WTC11 (cell line): ENCODE results near the gene PSMA7. TPM values are rescaled to one million over a fixed set of nuclear protein-coding genes. Genes with fewer than 3 reads are reported as not detected.

Experiments
- ATAC-seq: fragments of 200-7000 bp; cut with Tn5 transposase; 2 replicates; pipeline ENCODE4 v1.10.0; 2021; ENCODE audit warnings: mild to moderate bottlenecking, moderate library complexity
- CTCF ChIA-PET: fragments of 300-600 bp; sonication (Branson Sonifier 250); formaldehyde crosslinking; loops from one replicate; lab custom pipeline; 2021; ENCODE audit warnings: antibody characterized with exemption; lab: Charles Lee
- POLR2A ChIA-PET: fragments of 350-600 bp; sonication (Branson Sonifier 250); formaldehyde crosslinking; loops from one replicate; lab custom pipeline; 2021; ENCODE audit warnings: antibody characterized with exemption; lab: Charles Lee
- DNase-seq: peaks from one replicate; pipeline ENCODE4 v3.0.0; 2021; ENCODE audit warnings: low spot score
- H3K27ac Mint-ChIP-seq: 2 replicates; pipeline ENCODE4 v1.8.0; 2021; ENCODE audit warnings: mixed read lengths
- H3K27me3 Mint-ChIP-seq: 2 replicates; pipeline ENCODE4 v1.8.0; 2021; ENCODE audit warnings: low read depth, mild to moderate bottlenecking, moderate library complexity, mixed read lengths
- H3K36me3 Mint-ChIP-seq: 2 replicates; pipeline ENCODE4 v1.8.0; 2021; ENCODE audit warnings: mixed read lengths
- H3K4me1 Mint-ChIP-seq: 2 replicates; pipeline ENCODE4 v1.8.0; 2022; ENCODE audit warnings: mixed read lengths
- H3K4me3 Mint-ChIP-seq: 2 replicates; pipeline ENCODE4 v1.8.0; 2021; ENCODE audit warnings: mild to moderate bottlenecking, moderate library complexity, mixed read lengths
- H3K9me3 Mint-ChIP-seq: 2 replicates; pipeline ENCODE4 v1.8.0; 2021; ENCODE audit warnings: mixed read lengths
- CTCF ChIP-seq: fragments of 200-600 bp; IDR thresholded peaks from 2 replicates; pipeline ENCODE4 v1.8.0; 2022; ENCODE audit warnings: antibody characterized with exemption
- E2F1 ChIP-seq: sonication (generic); formaldehyde crosslinking; IDR thresholded peaks from 2 replicates; pipeline ENCODE4 v1.8.0; 2022; ENCODE audit warnings: mild to moderate bottlenecking, missing genetic modification reagents
- E2F5 ChIP-seq: sonication (generic); formaldehyde crosslinking; IDR thresholded peaks from 2 replicates; pipeline ENCODE4 v1.8.1; 2022; ENCODE audit warnings: mild to moderate bottlenecking, moderate library complexity, missing genetic modification reagents
- FOXP1 ChIP-seq: sonication (generic); formaldehyde crosslinking; IDR thresholded peaks from 2 replicates; pipeline ENCODE4 v1.8.0; 2022; ENCODE audit warnings: missing genetic modification reagents, mild to moderate bottlenecking, moderate library complexity, borderline replicate concordance
- HMGA2 ChIP-seq: fragments of 250-450 bp; sonication (Bioruptor Pico); IDR thresholded peaks from 2 replicates; pipeline ENCODE4 v1.4.0; 2021; ENCODE audit warnings: mild to moderate bottlenecking, moderate library complexity
- HMGXB4 ChIP-seq: sonication (generic); formaldehyde crosslinking; IDR thresholded peaks from 2 replicates; pipeline ENCODE4 v1.8.1; 2023; ENCODE audit warnings: mild to moderate bottlenecking, moderate library complexity, missing genetic modification reagents
- IRF2 ChIP-seq: sonication (generic); formaldehyde crosslinking; IDR thresholded peaks from 2 replicates; pipeline ENCODE4 v1.8.0; 2022; ENCODE audit warnings: low read depth, missing genetic modification reagents, borderline replicate concordance
- JUN ChIP-seq: sonication (generic); formaldehyde crosslinking; IDR thresholded peaks from 2 replicates; pipeline ENCODE4 v1.8.0; 2023; ENCODE audit warnings: mild to moderate bottlenecking, missing genetic modification reagents
- NFATC4 ChIP-seq: fragments of 250-450 bp; sonication (Bioruptor Pico); IDR thresholded peaks from 2 replicates; pipeline ENCODE4 v1.9.0; 2021; ENCODE audit warnings: mild to moderate bottlenecking
- NR2C2 ChIP-seq: sonication (generic); formaldehyde crosslinking; IDR thresholded peaks from 2 replicates; pipeline ENCODE4 v1.8.0; 2022; ENCODE audit warnings: mild to moderate bottlenecking, missing genetic modification reagents
- NR3C1 ChIP-seq: sonication (generic); formaldehyde crosslinking; conservative IDR thresholded peaks from 2 replicates; pipeline ENCODE4 v1.8.1; 2023; ENCODE audit warnings: low read depth, mild to moderate bottlenecking, missing genetic modification reagents
- OVOL2 ChIP-seq: fragments of 250-450 bp; sonication (Bioruptor Pico); IDR thresholded peaks from 2 replicates; pipeline ENCODE4 v1.9.0; 2021; ENCODE audit warnings: mild to moderate bottlenecking, borderline replicate concordance
- SMAD3 ChIP-seq: sonication (generic); formaldehyde crosslinking; IDR thresholded peaks from 2 replicates; pipeline ENCODE4 v1.8.0; 2022; ENCODE audit warnings: missing genetic modification reagents, mild to moderate bottlenecking, borderline replicate concordance
- SP1 ChIP-seq: sonication (generic); formaldehyde crosslinking; conservative IDR thresholded peaks from 2 replicates; pipeline ENCODE4 v1.8.1; 2022; ENCODE audit warnings: missing genetic modification reagents
- TP53 ChIP-seq: sonication (generic); formaldehyde crosslinking; IDR thresholded peaks from 2 replicates; pipeline ENCODE4 v1.8.1; 2023; ENCODE audit warnings: mild to moderate bottlenecking, missing genetic modification reagents
- USF2 ChIP-seq: sonication (generic); formaldehyde crosslinking; IDR thresholded peaks from 2 replicates; pipeline ENCODE4 v1.8.1; 2023; ENCODE audit warnings: mild to moderate bottlenecking, missing genetic modification reagents, moderate library complexity
- ZBTB43 ChIP-seq: sonication (generic); formaldehyde crosslinking; IDR thresholded peaks from 2 replicates; pipeline ENCODE4 v1.8.1; 2023; ENCODE audit warnings: mild to moderate bottlenecking, missing genetic modification reagents
- ZNF138 ChIP-seq: sonication (generic); formaldehyde crosslinking; conservative IDR thresholded peaks from 2 replicates; pipeline ENCODE4 v1.8.1; 2022; ENCODE audit warnings: mild to moderate bottlenecking, moderate library complexity, missing genetic modification reagents
- ZNF281 ChIP-seq: sonication (generic); formaldehyde crosslinking; IDR thresholded peaks from 2 replicates; pipeline ENCODE4 v1.8.0; 2023; ENCODE audit warnings: mild to moderate bottlenecking, missing genetic modification reagents
- ZNF317 ChIP-seq: sonication (generic); formaldehyde crosslinking; IDR thresholded peaks from 2 replicates; pipeline ENCODE4 v1.8.1; 2023; ENCODE audit warnings: low read depth, mild to moderate bottlenecking, moderate library complexity, missing genetic modification reagents, borderline replicate concordance
- ZNF416 ChIP-seq: fragments of 250-450 bp; sonication (Bioruptor Pico); IDR thresholded peaks from 2 replicates; pipeline ENCODE4 v1.9.0; 2021; ENCODE audit warnings: mild to moderate bottlenecking, inconsistent platforms
- total RNA-seq: library from RNA; stranded (reverse); gene quantifications from 3 replicates; pipeline ENCODE4 v1.2.3, GENCODE V29; 2021

The PSMA7 gene
- total RNA-seq, 1 experiment from 2014 or later: 364 TPM

- TF ChIP-seq ZBTB43: no peak
- no peak for TF ChIP-seq ZNF416
- no peak for TF ChIP-seq IRF2
Measured at GRCh38 chr20:62157387-62158087, 14.3 kb upstream of the PSMA7 start (continued).

GRCh38 chr20:62156592-62157386 is 13.6 kb upstream of the PSMA7 start:
- POLR2A ChIA-PET: interaction anchor here (0.8 kb wide), 1 partner anchor 27 kb away, joined by 3 read pairs; no protein-coding TSS in a partner anchor
- ATAC-seq: peak; percentile 84
- TF ChIP-seq TP53 (CRISPR knock-in tag) (no peak), E2F5 (CRISPR knock-in tag) (no peak), CTCF (peak; percentile 72), USF2 (CRISPR knock-in tag) (no peak), HMGXB4 (peak; percentile 35; the same call in 1 of the 2 replicates), HMGA2 (CRISPR knock-in tag) (no peak), NFATC4 (CRISPR knock-in tag) (no peak), FOXP1 (peak; percentile 60; the same call in 1 of the 2 replicates), OVOL2 (CRISPR knock-in tag) (no peak), ZBTB43 (no peak), NR3C1 (CRISPR knock-in tag) (no peak), SP1 (CRISPR knock-in tag) (no peak), ZNF138 (no peak), NR2C2 (CRISPR knock-in tag) (no peak), SMAD3 (no peak), ZNF416 (no peak), JUN (CRISPR knock-in tag) (no peak), E2F1 (CRISPR knock-in tag) (no peak), ZNF281 (no peak), ZNF317 (no peak)

More at GRCh38 chr20:62156592-62157386, 13.6 kb upstream of the PSMA7 start:
- CTCF ChIA-PET: interaction anchor here (0.6 to 2.4 kb wide), 27 partner anchors 9 to 472 kb away, joined by 3 to 28 read pairs (median 4); partner anchors contain the start of genes LSM14B, PSMA7 and SS18L1
- no peak overlapping the region for H3K27ac Mint-ChIP-seq
- H3K9me3 Mint-ChIP-seq: peaks cover 8% of the 10 kb centered on the region
- peaks cover 37% of the 10 kb centered on the region for H3K36me3 Mint-ChIP-seq
- peak; percentile 86 for DNase-seq
- no peaks in the 10 kb centered on the region for H3K27me3 Mint-ChIP-seq
- H3K4me1 Mint-ChIP-seq: peaks cover 28% of the 10 kb centered on the region
- H3K4me3 Mint-ChIP-seq: no peak overlapping the region
